GM12891 (cell line): ENCODE measurements around the gene RAB19.

Experiments used
- POLR2A ChIP-seq: IDR thresholded peaks from 2 replicates; pipeline ENCODE4 v1.6.1; 2011; ENCODE audit warnings: low read depth, low read length, control low read depth
- POLR2AphosphoS5 ChIP-seq: IDR thresholded peaks from 2 replicates; pipeline ENCODE4 v1.6.1; 2011; ENCODE audit warnings: low read depth, low read length, control low read depth
- TAF1 ChIP-seq: IDR thresholded peaks from 2 replicates; pipeline ENCODE4 v1.6.1; 2011; ENCODE audit warnings: low read depth, low read length, control low read depth

DNA sequence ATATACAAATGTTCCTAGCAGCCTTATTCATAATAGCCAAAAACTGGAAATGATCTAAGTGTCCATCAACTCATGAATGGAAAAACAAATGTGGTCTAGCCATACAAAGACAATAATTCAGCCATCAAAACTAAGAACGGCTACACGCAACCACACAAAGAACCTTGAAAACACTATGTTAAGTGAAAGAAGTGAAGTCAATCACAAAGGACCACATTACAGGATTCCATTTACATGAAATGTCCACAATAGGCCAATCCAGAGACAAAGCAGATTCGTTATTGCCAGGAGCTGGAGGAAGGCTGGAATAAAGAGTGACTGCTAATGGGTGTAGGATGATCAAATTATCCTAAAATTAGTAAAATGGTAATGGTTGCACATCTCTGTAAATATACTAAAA lies 54.3 kb downstream of the RAB19 start:
- TF ChIP-seq POLR2A = no peak
- TF ChIP-seq TAF1 = no peak
- no peak for TF ChIP-seq POLR2AphosphoS5
